Spleen (tissue), 7 donors: Measurements from ENCODE around the gene WHRN.

Experiments used
- CTCF ChIP-seq, 11 experiments: fragments of 200-600 bp in 7 of 11; fragments of 450-650 bp in 4 of 11; sonication (generic) in 4 of 11; IDR thresholded peaks in 8 of 11; conservative IDR thresholded peaks in 3 of 11; 1 replicate in 7 of 11; 2 replicates in 4 of 11; pipeline versions ENCODE4 v1.4.0 to v1.8.0; 2016 to 2021; ENCODE audit warnings: antibody characterized with exemption in 11 of 11, inconsistent platforms in 4 of 11, mild to moderate bottlenecking in 1 of 11
- POLR2A ChIP-seq, 3 donors: fragments of 450-650 bp; IDR thresholded peaks; one replicate each; pipeline ENCODE4 v1.5.1; 2017; ENCODE audit warnings: antibody characterized with exemption in 3 of 3, mild to moderate bottlenecking in 1 of 3
- donor health status: DM: no; HTN: no; CAD: no; lungs with moderate emphysema.
- donor health status: DM: no; HTN: no; CAD: no.
- donor health status: DM: no; HTN: no; CAD: no.

GRCh38 chr9:114529285-114529684 is 24.0 kb upstream of the WHRN start:
- TF ChIP-seq CTCF (IDR thresholded peaks at IDR 0.05 in 8 of 11, conservative IDR thresholded peaks at IDR 0.05 in 3 of 11) = no peak
- no peak for TF ChIP-seq POLR2A (IDR thresholded peaks at IDR 0.05)
